ENCODE data around the gene ZNF705A.
"Not testable (repeated sequence)": the region's sequence is repeated elsewhere in the genome, so short reads cannot be mapped to it uniquely, and the experiment has no call there.

Gene ZNF705A

GRCh38 chr12:8156845-8157244 is at the start of gene ZNF705A:
ZNF705A (plus strand) TSS chr12:8157015; CDS start chr12:8172626, 15,611 bp downstream.
- DNase-seq: no peak

- peak; percentile 38 for DNase-seq
These were observed 47.9 kb upstream of the ZNF705A start for GRCh38 chr12:8108808-8109398.

GRCh38 chr12:8113117-8113516 is 43.7 kb upstream of the ZNF705A start:
- not testable (repeated sequence) for DNase-seq

- DNase-seq: no peak
These were observed 36.6 kb upstream of the ZNF705A start for GRCh38 chr12:8120072-8120713.

- no peak for DNase-seq
These were observed 33.5 kb upstream of the ZNF705A start, which contains the start of gene CLEC4A for GRCh38 chr12:8123124-8123912. CLEC4A (plus strand) TSS chr12:8123617; CDS start chr12:8123879, 262 bp downstream.

- no peak for DNase-seq
These were observed 29.7 kb upstream of the ZNF705A start for GRCh38 chr12:8127138-8127537.

GRCh38 chr12:8133636-8134397 is 23.0 kb upstream of the ZNF705A start:
- DNase-seq: not testable (repeated sequence)

- not testable (repeated sequence) for DNase-seq
These were observed 22.4 kb upstream of the ZNF705A start for GRCh38 chr12:8134398-8134930.

- DNase-seq: not testable (repeated sequence)
These were observed 15.2 kb upstream of the ZNF705A start for GRCh38 chr12:8141647-8142046.

GRCh38 chr12:8143261-8143660 is 13.6 kb upstream of the ZNF705A start:
- no peak for DNase-seq

- no peak for DNase-seq
These were observed 10.9 kb upstream of the ZNF705A start for GRCh38 chr12:8145754-8146441.

GRCh38 chr12:8146442-8146771 is 10.4 kb upstream of the ZNF705A start:
- no peak for DNase-seq

- no peak for DNase-seq
These were observed 2.3 kb upstream of the ZNF705A start for GRCh38 chr12:8154526-8154925.

GRCh38 chr12:8156416-8156815 is 399 bp upstream of the ZNF705A start:
- DNase-seq: no peak

GRCh38 chr12:8157484-8158198 is 826 bp downstream of the ZNF705A start:
- no peak for DNase-seq

GRCh38 chr12:8172911-8173310 is 16.1 kb downstream of the ZNF705A start:
- not testable (repeated sequence) for DNase-seq

- DNase-seq: peak; percentile 36
These were observed 23.3 kb downstream of the ZNF705A start for GRCh38 chr12:8179989-8180585.

GRCh38 chr12:8181271-8181670 is 24.5 kb downstream of the ZNF705A start:
- not testable (repeated sequence) for DNase-seq

- DNase-seq: not testable (repeated sequence)
These were observed 26.1 kb downstream of the ZNF705A start for GRCh38 chr12:8182923-8183322.

GRCh38 chr12:8183346-8183745 is 26.5 kb downstream of the ZNF705A start:
- not testable (repeated sequence) for DNase-seq

GRCh38 chr12:8184206-8184605 is 27.4 kb downstream of the ZNF705A start:
- not testable (repeated sequence) for DNase-seq
